Chondrocyte (in vitro differentiated cells): ENCODE data around the gene POLR2C. TPM values are rescaled to one million over a fixed set of nuclear protein-coding genes. Genes with fewer than 3 reads are reported as not detected.
A peak's percentile ranks its signal among the peaks of the same experiment; 100 is the strongest.

ENCODE experiments used
- DNase-seq: peaks from one replicate; pipeline ENCODE4 v3.0.0; 2021; ENCODE audit warnings: mixed read lengths, low spot score
- H3K27ac Mint-ChIP-seq: one replicate; pipeline ENCODE4 v1.8.0; 2021; ENCODE audit warnings: mild to moderate bottlenecking, moderate library complexity, mixed read lengths; ENCODE audit not compliant: unreplicated experiment
- H3K27me3 Mint-ChIP-seq: 2 replicates; pipeline ENCODE4 v1.8.0; 2021; ENCODE audit warnings: low read depth, mixed read lengths
- H3K36me3 Mint-ChIP-seq: 2 replicates; pipeline ENCODE4 v1.8.0; 2021; ENCODE audit warnings: low read depth, mixed read lengths
- H3K4me1 Mint-ChIP-seq: 2 replicates; pipeline ENCODE4 v1.8.0; 2021; ENCODE audit warnings: low read depth, mild to moderate bottlenecking, mixed read lengths
- H3K4me3 Mint-ChIP-seq: one replicate; pipeline ENCODE4 v1.8.0; 2021; ENCODE audit warnings: mild to moderate bottlenecking, moderate library complexity, mixed read lengths; ENCODE audit not compliant: unreplicated experiment
- H3K9me3 Mint-ChIP-seq: 2 replicates; pipeline ENCODE4 v1.8.0; 2021; ENCODE audit warnings: low read depth, mixed read lengths
- CTCF ChIP-seq: fragments of 200-600 bp; sonication (generic); IDR thresholded peaks from 2 replicates; pipeline ENCODE4 v1.5.0; 2021; ENCODE audit warnings: antibody characterized with exemption, mild to moderate bottlenecking, moderate library complexity
- total RNA-seq: library from RNA; stranded (reverse); gene quantifications from 3 replicates; pipeline ENCODE4 v1.2.1, GENCODE V29; 2021

POLR2C gene
- total RNA-seq, 1 donor from 2014 or later: 38.6 TPM

DNA sequence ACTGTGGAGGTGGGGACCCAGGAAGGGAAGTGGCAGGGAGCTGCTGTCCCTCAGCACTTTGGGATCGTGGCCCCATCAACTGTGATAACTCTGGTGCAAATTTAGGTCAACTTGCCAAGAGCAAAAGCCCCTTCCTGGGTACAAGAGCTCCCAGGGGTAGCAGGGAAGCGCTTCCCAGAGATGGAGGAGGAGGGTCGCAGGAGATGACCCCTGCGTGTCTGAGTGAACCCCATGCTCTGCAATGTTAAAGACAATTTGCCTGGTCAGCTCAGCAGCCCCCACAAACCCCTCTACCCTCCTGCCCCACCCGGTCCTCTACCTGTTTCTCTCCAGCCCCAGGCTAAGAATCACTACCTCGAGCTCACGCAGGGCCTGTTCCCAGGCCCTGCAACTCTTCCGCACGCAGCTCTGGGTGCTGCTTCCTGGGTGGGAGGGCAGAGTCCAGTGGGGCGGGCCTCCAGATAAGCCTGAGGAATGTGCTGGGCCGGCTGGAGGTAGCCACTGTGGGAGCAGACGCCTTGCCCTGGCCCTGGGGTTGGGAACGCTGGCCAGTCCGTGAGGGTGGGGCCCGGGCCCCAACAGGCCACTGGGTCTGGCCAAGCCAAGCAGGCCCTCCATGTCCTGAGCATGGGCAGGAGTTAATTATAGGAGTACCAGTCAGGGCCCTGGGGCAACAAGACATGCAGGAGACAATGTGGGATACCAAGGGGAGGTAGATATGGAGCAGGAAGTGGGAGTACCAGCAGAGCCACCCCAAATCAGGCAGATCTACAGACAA is 17.7 kb downstream of the POLR2C start:
- peak overlapping the region; percentile 68 for H3K27ac Mint-ChIP-seq
- DNase-seq: no peak
- H3K4me1 Mint-ChIP-seq: peaks cover 35% of the 10 kb centered on the region

DNA sequence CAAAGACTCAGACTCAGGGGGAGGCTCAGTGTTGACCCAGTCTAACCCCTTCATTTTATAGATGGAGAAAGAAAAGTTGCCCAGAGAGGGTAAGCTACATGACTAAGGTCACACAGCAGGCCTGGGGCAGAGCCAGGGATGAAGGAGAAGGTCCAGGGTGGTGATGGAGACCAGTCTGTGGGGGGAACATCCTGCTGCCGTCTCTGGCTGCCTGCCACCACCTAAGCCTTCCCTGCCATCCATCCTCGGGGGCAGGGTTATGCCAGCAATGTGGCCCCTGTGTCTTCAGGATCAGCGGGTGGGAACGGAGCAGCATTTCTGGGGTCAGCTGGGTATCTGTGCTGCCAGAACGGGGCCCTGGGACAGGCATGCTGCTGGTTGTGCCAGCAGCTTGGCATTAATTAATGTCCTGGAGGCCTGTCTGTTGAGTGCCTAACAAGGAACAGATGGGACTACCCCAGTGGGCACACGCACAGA is 18.3 kb downstream of the POLR2C start:
- Mint-ChIP-seq H3K27ac (peak overlapping the region; percentile 24), H3K27me3 (no peaks in the 10 kb centered on the region), H3K4me3 (no peak overlapping the region), H3K36me3 (no peaks in the 10 kb centered on the region), H3K9me3 (no peaks in the 10 kb centered on the region), H3K4me1 (peaks cover 41% of the 10 kb centered on the region)
- no peak for TF ChIP-seq CTCF
- DNase-seq: no peak

More for the DNA sequence above, 17.7 kb downstream of the POLR2C start:
- H3K9me3 Mint-ChIP-seq: no peaks in the 10 kb centered on the region
- no peak for TF ChIP-seq CTCF
- no peaks in the 10 kb centered on the region for H3K36me3 Mint-ChIP-seq
- no peaks in the 10 kb centered on the region for H3K27me3 Mint-ChIP-seq
- peak overlapping the region; percentile 83 for H3K4me3 Mint-ChIP-seq

DNA sequence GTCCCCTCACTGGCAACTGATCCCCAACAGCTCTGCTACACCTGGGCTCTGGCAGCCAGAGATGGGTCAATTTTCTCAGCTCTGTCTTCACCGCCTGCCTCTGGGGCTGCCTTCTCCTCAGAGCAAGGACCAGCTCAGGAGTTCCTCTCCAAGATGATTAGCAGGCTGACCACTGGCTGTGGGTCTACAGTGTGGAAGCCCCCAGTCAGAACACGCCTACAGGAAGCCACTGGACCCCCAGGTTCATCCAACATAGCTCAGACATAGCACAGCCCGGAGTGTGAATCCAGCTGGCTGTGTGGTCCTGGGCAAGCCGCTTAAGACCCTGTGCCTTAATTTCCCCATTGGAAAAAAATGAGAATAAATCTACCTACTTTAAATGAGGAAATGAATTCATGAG is 18.9 kb downstream of the POLR2C start:
- Mint-ChIP-seq H3K36me3 (no peaks in the 10 kb centered on the region), H3K4me1 (peaks cover 43% of the 10 kb centered on the region), H3K27me3 (no peaks in the 10 kb centered on the region), H3K4me3 (no peak overlapping the region), H3K9me3 (no peaks in the 10 kb centered on the region), H3K27ac (peak overlapping the region; percentile 63)
- no peak for TF ChIP-seq CTCF
- no peak for DNase-seq

GRCh38 chr16:57482845-57483545 is 20.5 kb downstream of the POLR2C start:
- no peak overlapping the region for H3K4me3 Mint-ChIP-seq
- peaks cover 48% of the 10 kb centered on the region for H3K4me1 Mint-ChIP-seq
- TF ChIP-seq CTCF: no peak
- H3K27ac Mint-ChIP-seq: no peak overlapping the region
- DNase-seq: no peak
- no peaks in the 10 kb centered on the region for H3K27me3 Mint-ChIP-seq
- no peaks in the 10 kb centered on the region for H3K36me3 Mint-ChIP-seq
- H3K9me3 Mint-ChIP-seq: no peaks in the 10 kb centered on the region

- no peaks in the 10 kb centered on the region for H3K9me3 Mint-ChIP-seq
- peaks cover 40% of the 10 kb centered on the region for H3K4me1 Mint-ChIP-seq
- H3K27me3 Mint-ChIP-seq: no peaks in the 10 kb centered on the region
- no peak for DNase-seq
- H3K4me3 Mint-ChIP-seq: no peak overlapping the region
- no peak for TF ChIP-seq CTCF
- no peak overlapping the region for H3K27ac Mint-ChIP-seq
- no peaks in the 10 kb centered on the region for H3K36me3 Mint-ChIP-seq
Observed at GRCh38 chr16:57483725-57484514, 21.4 kb downstream of the POLR2C start.
